Panc1 (cell line): ENCODE measurements around the gene ZNF451. TPM values are rescaled to one million over a fixed set of nuclear protein-coding genes. Genes with fewer than 3 reads are reported as not detected.

ENCODE experiments used
- ATAC-seq: fragments of 200-7000 bp; cut with Tn5 transposase; 2 replicates; pipeline ENCODE4 v1.9.1; 2020; ENCODE audit warnings: mild to moderate bottlenecking, moderate library complexity
- BruUV-seq: library from RNA; stranded (reverse); fragments of 400-500 nt; replicated peaks from 2 replicates; lab custom pipeline; 2021; lab: Mats Ljungman, UMichigan
- CTCF ChIA-PET: fragments of 300-600 bp; sonication (Branson Sonifier 250); formaldehyde crosslinking; loops from one replicate; lab custom pipeline; 2022; ENCODE audit warnings: antibody characterized with exemption; lab: Charles Lee
- POLR2A ChIA-PET: fragments of 300-600 bp; sonication (Branson Sonifier 250); formaldehyde crosslinking; loops from one replicate; lab custom pipeline; 2022; ENCODE audit warnings: antibody characterized with exemption; lab: Charles Lee
- DNase-seq: peaks from one replicate; pipeline ENCODE4 v3.0.0-alpha.2; 2010; ENCODE audit warnings: low read depth, low spot score
- H3K27ac ChIP-seq: 2 replicates; pipeline ENCODE4 v1.5.1; 2011; ENCODE audit warnings: mild to moderate bottlenecking, low read length, inconsistent platforms
- H3K27me3 ChIP-seq: fragments of 200-500 bp; sonication (Bioruptor generic); 2 replicates; pipeline ENCODE4 v1.6.0; 2014; ENCODE audit warnings: low read length, inconsistent platforms; ENCODE audit not compliant: control insufficient read depth, insufficient read depth
- H3K36me3 ChIP-seq: fragments of 200-500 bp; sonication (Bioruptor generic); 2 replicates; pipeline ENCODE4 v1.5.1; 2014; ENCODE audit warnings: inconsistent platforms, mild to moderate bottlenecking, low read length, moderate library complexity; ENCODE audit not compliant: control insufficient read depth, insufficient read depth
- H3K4me1 ChIP-seq: 2 replicates; pipeline ENCODE4 v1.5.1; 2011; ENCODE audit warnings: inconsistent platforms, mild to moderate bottlenecking, low read length, moderate library complexity; ENCODE audit not compliant: control insufficient read depth, insufficient read depth
- H3K4me3 ChIP-seq, 2 experiments: 2 replicates each; pipeline ENCODE4 v1.5.1; 2011 to 2012; ENCODE audit warnings: low read depth in 2 of 2, low read length in 2 of 2, mild to moderate bottlenecking in 2 of 2, inconsistent platforms in 1 of 2, moderate library complexity in 1 of 2
- H3K9me3 ChIP-seq: fragments of 200-500 bp; sonication (Bioruptor generic); 2 replicates; pipeline ENCODE4 v1.5.1; 2014; ENCODE audit warnings: low read depth, mild to moderate bottlenecking, inconsistent platforms, low read length, moderate library complexity; ENCODE audit not compliant: control insufficient read depth, insufficient read depth
- POLR2AphosphoS5 ChIP-seq: IDR thresholded peaks from 2 replicates; pipeline ENCODE4 v1.6.1; 2012; ENCODE audit warnings: mild to moderate bottlenecking, low read depth, low read length, moderate library complexity
- SIN3A ChIP-seq: IDR thresholded peaks from 2 replicates; pipeline ENCODE4 v1.6.1; 2012; ENCODE audit warnings: low read depth, mild to moderate bottlenecking, low read length, moderate library complexity, borderline replicate concordance; ENCODE audit not compliant: insufficient read depth
- TCF7L2 ChIP-seq: IDR thresholded peaks from 2 replicates; pipeline ENCODE4 v1.6.1; 2011; ENCODE audit warnings: mild to moderate bottlenecking, low read depth, low read length, inconsistent platforms
- in situ Hi-C: cut with HindIII; loops from 2 replicates; pipeline ENCODE4 v1.10.0; 2016; ENCODE audit warnings: low sequenced_read_pairs, low pct_unique_long_range_greater_than_20kb
- intact Hi-C: fragments of 100-400 bp; cut with micrococcal nuclease; formaldehyde crosslinking; loops from one replicate; pipeline ENCODE4 v1.10.0; 2022; ENCODE audit not compliant: unreplicated experiment
- total RNA-seq: library from RNA; stranded (reverse); gene quantifications from one replicate; pipeline ENCODE4 v1.2.1, GENCODE V29; 2021; ENCODE audit not compliant: unreplicated experiment
- TF ChIP-seq, protein P1 (sequence below), 2 experiments: IDR thresholded peaks; 2 replicates each; pipeline ENCODE4 v1.6.1; 2011 to 2012; ENCODE audit warnings: low read depth in 2 of 2, control low read depth in 1 of 2, low read length in 1 of 2, mild to moderate bottlenecking in 1 of 2, moderate library complexity in 1 of 2; ENCODE audit not compliant: insufficient read depth in 1 of 2
- TF ChIP-seq, protein P2 (sequence below): fragments of 450-650 bp; IDR thresholded peaks from 2 replicates; pipeline ENCODE4 v1.5.1; 2017; ENCODE audit warnings: mild to moderate bottlenecking

Gene ZNF451
- total RNA-seq, 1 experiment from 2014 or later, result 71.1 TPM

DNA sequence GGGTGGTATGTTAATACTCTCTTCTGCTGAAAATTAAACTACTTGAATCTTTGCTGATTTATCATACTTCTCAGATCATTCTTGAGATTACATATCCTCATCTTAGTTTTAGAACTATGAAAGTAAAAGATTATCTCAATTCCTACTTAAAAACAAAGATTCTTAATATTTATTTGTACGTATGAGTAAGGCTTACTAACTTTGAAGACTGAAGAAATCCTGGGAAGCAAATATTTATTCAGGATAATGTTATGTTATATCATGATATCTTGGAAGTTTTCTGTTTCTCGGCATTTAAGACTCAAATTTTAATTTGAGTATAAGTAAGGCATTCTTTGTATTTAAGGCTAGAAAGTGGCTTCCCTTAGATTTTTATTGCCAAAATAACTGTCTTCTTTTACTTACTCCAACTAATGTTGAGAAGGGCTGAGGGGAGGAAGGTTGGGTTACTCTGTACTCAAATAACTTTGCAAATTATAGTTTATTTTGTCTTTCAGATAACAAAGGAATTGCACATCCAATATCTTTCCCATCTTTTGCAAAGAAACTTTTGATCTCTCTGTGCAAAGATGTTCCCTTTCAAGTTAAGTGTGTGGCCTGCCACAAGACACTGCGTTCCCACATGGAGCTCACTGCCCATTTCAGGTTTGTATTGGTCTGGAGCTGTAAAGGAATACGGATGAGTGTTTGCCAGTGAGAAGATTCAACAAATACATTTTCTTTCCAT is 51.6 kb downstream of the ZNF451 start:
- in situ Hi-C loops, result no loop called here
- Histone ChIP-seq H3K36me3 (no peaks in the 10 kb centered on the region; the same call in 1 of the 2 replicates), H3K27ac (no peak overlapping the region), H3K27me3 (no peaks in the 10 kb centered on the region), H3K9me3 (no peaks in the 10 kb centered on the region), H3K4me1 (no peaks in the 10 kb centered on the region), H3K4me3 (no peak overlapping the region)
- TF ChIP-seq SIN3A (no peak), TCF7L2 (no peak), POLR2AphosphoS5 (no peak)
- TF ChIP-seq, protein P1, sequence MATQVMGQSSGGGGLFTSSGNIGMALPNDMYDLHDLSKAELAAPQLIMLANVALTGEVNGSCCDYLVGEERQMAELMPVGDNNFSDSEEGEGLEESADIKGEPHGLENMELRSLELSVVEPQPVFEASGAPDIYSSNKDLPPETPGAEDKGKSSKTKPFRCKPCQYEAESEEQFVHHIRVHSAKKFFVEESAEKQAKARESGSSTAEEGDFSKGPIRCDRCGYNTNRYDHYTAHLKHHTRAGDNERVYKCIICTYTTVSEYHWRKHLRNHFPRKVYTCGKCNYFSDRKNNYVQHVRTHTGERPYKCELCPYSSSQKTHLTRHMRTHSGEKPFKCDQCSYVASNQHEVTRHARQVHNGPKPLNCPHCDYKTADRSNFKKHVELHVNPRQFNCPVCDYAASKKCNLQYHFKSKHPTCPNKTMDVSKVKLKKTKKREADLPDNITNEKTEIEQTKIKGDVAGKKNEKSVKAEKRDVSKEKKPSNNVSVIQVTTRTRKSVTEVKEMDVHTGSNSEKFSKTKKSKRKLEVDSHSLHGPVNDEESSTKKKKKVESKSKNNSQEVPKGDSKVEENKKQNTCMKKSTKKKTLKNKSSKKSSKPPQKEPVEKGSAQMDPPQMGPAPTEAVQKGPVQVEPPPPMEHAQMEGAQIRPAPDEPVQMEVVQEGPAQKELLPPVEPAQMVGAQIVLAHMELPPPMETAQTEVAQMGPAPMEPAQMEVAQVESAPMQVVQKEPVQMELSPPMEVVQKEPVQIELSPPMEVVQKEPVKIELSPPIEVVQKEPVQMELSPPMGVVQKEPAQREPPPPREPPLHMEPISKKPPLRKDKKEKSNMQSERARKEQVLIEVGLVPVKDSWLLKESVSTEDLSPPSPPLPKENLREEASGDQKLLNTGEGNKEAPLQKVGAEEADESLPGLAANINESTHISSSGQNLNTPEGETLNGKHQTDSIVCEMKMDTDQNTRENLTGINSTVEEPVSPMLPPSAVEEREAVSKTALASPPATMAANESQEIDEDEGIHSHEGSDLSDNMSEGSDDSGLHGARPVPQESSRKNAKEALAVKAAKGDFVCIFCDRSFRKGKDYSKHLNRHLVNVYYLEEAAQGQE (IDR thresholded peaks at IDR 0.05; ENCODE audit: insufficient read depth in 1 of 2, low read depth in 2 of 2, low read length in 1 of 2), result no peak
- TF ChIP-seq, protein P2, sequence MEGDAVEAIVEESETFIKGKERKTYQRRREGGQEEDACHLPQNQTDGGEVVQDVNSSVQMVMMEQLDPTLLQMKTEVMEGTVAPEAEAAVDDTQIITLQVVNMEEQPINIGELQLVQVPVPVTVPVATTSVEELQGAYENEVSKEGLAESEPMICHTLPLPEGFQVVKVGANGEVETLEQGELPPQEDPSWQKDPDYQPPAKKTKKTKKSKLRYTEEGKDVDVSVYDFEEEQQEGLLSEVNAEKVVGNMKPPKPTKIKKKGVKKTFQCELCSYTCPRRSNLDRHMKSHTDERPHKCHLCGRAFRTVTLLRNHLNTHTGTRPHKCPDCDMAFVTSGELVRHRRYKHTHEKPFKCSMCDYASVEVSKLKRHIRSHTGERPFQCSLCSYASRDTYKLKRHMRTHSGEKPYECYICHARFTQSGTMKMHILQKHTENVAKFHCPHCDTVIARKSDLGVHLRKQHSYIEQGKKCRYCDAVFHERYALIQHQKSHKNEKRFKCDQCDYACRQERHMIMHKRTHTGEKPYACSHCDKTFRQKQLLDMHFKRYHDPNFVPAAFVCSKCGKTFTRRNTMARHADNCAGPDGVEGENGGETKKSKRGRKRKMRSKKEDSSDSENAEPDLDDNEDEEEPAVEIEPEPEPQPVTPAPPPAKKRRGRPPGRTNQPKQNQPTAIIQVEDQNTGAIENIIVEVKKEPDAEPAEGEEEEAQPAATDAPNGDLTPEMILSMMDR, result no peak
- POLR2A ChIA-PET, result no interaction called here
- CTCF ChIA-PET, result no interaction called here
- ATAC-seq (no peak), DNase-seq (no peak)
- no TSS peak for BruUV-seq
- intact Hi-C loops, result no loop called here

DNA sequence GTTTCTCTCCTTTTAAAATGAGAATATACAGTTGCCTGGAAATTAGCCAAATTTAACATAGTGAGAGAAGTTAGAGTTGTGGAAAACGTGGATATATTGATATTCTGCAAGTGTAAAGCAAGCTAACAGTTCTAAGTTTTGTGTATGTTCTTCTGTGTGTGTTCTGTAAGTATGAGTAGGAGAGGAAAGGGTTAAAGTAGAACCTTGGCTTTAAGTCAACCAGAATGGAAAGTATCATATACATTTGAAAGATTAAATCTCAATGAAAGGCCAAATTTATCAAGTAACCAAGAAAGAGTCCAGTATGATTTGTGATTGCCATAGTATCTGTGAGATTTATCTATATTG is 52.2 kb downstream of the ZNF451 start:
- in situ Hi-C loops, result no loop called here
- Histone ChIP-seq H3K27me3 (no peaks in the 10 kb centered on the region), H3K4me3 (no peak overlapping the region), H3K36me3 (no peaks in the 10 kb centered on the region; the same call in 1 of the 2 replicates), H3K4me1 (no peaks in the 10 kb centered on the region), H3K27ac (no peak overlapping the region), H3K9me3 (no peaks in the 10 kb centered on the region)
- POLR2A ChIA-PET, result no interaction called here
- no peak for DNase-seq
- ATAC-seq, result no peak
- CTCF ChIA-PET, result no interaction called here
- TF ChIP-seq TCF7L2 (no peak), SIN3A (no peak), POLR2AphosphoS5 (no peak)
- TF ChIP-seq, protein P2, result no peak
- TF ChIP-seq, protein P1 (IDR thresholded peaks at IDR 0.05; ENCODE audit: insufficient read depth in 1 of 2, low read depth in 2 of 2, low read length in 1 of 2), result no peak
- intact Hi-C loops, result no loop called here
- BruUV-seq, result no TSS peak
